Measurements from ENCODE around the gene PAM16. TPM values are rescaled to one million over a fixed set of nuclear protein-coding genes. Genes with fewer than 3 reads are reported as not detected.
A peak's percentile ranks its signal among the peaks of the same experiment; 100 is the strongest.
"Not testable (repeated sequence)": the region's sequence is repeated elsewhere in the genome, so short reads cannot be mapped to it uniquely, and the experiment has no call there.

Gene PAM16
- total RNA-seq, 1 donor = 20.2 TPM

DNA sequence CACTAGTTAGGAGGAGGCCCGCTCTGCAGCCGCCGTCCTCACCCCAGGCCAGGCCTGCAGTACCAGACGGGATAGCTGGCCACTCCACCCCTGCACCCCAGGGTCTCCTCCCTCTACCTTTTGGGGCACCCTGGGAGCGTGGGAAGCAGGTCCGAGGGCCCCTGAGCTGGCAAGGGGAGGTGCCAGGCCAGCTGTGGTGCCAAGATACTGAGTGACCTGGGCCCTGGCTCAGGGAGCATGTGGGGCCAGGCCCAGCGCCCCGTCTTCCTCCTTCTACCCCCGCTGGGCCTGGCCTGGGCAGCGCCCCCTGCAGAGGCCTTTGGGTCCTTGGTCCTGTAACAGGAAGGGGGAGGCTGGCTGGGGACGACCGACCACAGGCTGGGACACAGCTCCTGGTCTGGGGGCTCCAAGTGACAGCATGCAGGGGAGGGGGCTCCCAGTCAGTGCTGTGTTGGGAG, 13.0 kb downstream of the PAM16 start:
- H3K4me3 ChIP-seq (ENCODE audit: low read depth, low read length) = no peak overlapping the region
- TF ChIP-seq, protein P1, sequence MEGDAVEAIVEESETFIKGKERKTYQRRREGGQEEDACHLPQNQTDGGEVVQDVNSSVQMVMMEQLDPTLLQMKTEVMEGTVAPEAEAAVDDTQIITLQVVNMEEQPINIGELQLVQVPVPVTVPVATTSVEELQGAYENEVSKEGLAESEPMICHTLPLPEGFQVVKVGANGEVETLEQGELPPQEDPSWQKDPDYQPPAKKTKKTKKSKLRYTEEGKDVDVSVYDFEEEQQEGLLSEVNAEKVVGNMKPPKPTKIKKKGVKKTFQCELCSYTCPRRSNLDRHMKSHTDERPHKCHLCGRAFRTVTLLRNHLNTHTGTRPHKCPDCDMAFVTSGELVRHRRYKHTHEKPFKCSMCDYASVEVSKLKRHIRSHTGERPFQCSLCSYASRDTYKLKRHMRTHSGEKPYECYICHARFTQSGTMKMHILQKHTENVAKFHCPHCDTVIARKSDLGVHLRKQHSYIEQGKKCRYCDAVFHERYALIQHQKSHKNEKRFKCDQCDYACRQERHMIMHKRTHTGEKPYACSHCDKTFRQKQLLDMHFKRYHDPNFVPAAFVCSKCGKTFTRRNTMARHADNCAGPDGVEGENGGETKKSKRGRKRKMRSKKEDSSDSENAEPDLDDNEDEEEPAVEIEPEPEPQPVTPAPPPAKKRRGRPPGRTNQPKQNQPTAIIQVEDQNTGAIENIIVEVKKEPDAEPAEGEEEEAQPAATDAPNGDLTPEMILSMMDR (IDR thresholded peaks at IDR 0.05; ENCODE audit: insufficient read depth, low read length) = peak; percentile 4
- DNase-seq (ENCODE audit: low read depth) = no peak

DNA sequence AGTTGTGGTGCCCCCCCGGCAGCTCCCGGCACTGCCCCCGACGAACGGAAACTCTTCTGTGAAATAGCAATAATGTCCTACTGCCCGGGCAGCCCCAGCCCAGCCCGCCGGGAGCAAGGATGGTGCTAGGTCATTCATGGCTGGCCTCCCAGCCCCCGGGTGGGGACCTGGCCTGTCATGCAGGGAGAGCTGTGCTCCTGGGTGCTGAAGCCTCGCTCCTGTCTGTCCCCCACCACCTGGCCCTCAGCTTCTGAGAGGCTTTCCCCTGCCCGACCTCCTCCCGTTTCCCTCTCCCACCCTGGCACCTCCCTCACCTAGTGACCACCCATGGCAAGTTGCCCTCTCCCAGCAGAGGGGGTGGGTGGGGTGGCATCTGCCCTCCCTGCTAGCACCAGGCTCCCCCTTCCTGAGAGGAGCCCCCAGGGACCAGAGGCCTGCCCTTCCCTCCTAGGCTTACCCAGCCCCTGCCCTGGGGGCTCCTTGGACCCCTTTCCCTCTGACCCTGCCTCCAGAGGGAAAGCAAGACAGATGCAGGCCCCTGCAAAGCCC, 13.5 kb downstream of the PAM16 start:
- no peak for DNase-seq (ENCODE audit: low read depth)
- no peak overlapping the region for H3K4me3 ChIP-seq (ENCODE audit: low read depth, low read length)
- TF ChIP-seq, protein P1 (IDR thresholded peaks at IDR 0.05; ENCODE audit: insufficient read depth, low read length) = no peak

DNA sequence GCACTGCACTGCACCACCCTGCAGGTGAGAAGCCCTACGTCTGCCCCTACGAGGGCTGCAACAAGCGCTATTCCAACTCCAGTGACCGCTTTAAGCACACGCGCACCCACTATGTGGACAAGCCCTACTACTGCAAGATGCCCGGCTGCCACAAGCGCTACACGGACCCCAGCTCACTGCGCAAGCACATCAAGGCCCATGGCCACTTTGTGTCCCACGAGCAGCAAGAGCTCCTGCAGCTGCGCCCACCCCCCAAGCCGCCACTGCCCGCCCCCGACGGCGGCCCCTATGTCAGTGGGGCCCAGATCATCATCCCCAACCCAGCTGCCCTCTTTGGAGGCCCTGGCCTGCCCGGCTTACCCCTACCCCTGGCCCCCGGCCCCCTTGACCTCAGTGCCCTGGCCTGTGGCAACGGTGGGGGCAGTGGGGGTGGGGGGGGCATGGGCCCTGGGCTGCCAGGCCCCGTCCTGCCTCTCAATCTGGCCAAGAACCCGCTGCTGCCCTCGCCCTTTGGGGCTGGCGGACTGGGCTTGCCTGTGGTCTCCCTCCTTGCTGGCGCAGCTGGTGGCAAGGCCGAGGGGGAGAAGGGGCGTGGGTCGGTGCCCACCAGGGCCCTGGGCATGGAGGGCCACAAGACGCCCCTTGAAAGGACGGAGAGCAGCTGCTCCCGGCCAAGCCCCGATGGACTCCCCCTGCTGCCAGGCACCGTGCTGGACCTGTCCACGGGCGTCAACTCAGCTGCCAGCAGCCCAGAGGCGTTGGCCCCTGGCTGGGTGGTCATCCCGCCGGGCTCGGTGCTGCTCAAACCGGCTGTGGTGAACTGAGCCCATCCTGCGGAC, 14.2 kb downstream of the PAM16 start:
- no peak overlapping the region for H3K4me3 ChIP-seq (ENCODE audit: low read depth, low read length)
- DNase-seq (ENCODE audit: low read depth) = no peak
- TF ChIP-seq, protein P1 (IDR thresholded peaks at IDR 0.05; ENCODE audit: insufficient read depth, low read length) = no peak

DNA sequence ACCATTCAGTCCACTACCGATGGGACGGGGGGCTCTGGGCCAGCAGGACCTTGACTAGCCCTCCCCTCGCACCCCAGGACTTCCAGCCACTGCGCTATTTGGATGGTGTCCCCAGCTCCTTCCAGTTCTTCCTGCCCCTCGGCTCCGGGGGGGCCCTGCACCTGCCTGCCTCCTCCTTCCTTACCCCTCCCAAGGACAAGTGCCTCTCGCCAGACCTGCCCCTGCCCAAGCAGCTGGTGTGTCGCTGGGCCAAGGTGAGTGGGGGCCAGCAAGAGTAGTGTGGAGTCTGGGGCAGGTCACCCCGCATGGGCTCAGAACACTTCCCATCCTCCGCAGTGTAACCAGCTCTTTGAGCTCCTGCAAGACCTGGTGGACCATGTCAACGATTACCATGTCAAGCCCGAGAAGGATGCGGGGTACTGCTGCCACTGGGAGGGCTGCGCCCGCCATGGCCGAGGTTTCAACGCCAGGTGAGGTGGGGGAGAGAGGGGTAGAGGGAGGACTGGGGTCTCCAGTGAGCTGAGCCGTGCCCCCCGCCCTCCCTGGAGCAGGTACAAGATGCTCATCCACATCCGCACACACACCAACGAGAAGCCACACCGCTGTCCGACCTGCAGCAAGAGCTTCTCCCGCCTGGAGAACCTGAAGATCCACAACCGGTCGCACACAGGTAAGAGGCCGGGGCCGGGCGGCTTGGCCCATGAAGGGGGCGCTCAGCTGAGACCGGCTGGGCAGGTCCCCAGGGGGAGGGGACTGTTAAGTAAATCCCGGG, 16.2 kb downstream of the PAM16 start:
- no peak overlapping the region for H3K4me3 ChIP-seq (ENCODE audit: low read depth, low read length)
- TF ChIP-seq, protein P1 (IDR thresholded peaks at IDR 0.05; ENCODE audit: insufficient read depth, low read length) = no peak
- DNase-seq (ENCODE audit: low read depth) = no peak

DNA sequence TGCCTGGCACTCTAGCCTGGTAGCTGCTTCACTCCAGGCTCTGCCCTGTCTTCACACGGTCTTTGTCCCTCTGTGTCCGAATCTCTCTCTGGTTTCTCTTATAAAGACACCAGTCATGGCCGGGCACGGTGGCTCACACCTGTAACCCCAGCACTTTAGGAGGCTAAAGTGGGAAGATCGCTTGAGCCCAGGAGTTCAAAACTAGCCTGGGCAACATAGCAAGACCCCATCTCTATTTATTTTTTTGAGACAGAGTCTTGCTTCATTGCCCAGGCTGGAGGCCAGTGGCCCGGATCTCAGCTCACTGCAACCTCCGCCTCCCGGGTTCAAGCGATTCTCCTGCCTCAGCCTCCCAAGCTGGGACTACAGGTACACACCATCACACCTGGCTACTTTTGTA, 17.4 kb downstream of the PAM16 start:
- not testable (repeated sequence) for H3K4me3 ChIP-seq (ENCODE audit: low read depth, low read length); DNase-seq (ENCODE audit: low read depth)

DNA sequence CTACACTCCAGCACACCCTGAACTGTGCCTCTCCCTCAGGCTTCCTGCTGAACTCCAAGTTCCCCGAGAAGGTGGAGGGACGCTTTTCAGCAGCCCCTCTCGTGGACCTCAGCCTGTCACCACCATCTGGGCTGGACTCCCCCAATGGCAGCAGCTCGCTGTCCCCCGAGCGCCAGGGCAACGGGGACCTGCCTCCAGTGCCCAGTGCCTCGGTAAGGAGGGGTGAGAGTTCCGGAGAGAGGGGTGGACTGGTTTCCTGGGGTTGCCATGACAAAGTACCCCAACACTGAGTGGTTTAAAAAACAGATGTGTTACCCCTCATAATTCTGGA, 17.8 kb downstream of the PAM16 start:
- no peak for DNase-seq (ENCODE audit: low read depth)
- no peak overlapping the region for H3K4me3 ChIP-seq (ENCODE audit: low read depth, low read length)
- TF ChIP-seq, protein P1 (IDR thresholded peaks at IDR 0.05; ENCODE audit: insufficient read depth, low read length) = no peak
